ENCODE data around the gene KRTAP1-5.
"Not testable (repeated sequence)": the region's sequence is repeated elsewhere in the genome, so short reads cannot be mapped to it uniquely, and the experiment has no call there.

The KRTAP1-5 gene, protein sequence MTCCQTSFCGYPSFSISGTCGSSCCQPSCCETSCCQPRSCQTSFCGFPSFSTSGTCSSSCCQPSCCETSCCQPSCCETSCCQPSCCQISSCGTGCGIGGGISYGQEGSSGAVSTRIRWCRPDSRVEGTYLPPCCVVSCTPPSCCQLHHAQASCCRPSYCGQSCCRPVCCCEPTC

DNA sequence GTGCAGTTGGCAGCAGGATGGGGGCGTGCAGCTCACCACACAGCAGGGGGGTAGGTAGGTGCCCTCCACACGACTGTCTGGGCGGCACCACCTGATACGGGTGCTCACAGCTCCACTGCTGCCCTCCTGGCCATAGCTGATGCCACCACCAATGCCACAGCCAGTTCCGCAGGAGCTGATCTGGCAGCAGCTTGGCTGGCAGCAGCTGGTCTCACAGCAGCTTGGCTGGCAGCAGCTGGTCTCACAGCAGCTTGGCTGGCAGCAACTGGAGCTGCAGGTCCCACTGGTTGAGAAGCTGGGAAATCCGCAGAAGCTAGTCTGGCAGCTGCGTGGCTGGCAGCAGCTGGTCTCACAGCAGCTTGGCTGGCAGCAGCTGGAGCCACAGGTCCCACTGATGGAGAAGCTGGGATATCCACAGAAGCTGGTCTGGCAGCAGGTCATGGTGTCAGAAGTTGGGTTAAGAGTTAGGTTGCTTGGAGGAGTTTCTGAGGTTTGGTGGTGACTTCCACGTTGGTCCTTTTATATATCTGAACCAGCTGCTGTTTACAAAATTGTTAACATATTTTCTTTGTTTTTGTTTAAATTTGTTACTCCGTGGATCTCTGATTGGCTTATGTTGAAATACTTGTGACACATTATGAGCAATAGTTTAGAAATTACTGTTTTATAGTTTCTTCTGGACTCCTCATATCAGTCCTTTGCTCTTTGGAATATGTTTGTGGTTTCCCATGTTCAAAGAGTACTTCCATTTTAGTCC, at the start of gene KRTAP1-5:
KRTAP1-5 (minus strand) TSS at position 494 of the 757 bp plus-strand sequence; CDS start at position 441, 53 bp downstream.
- H3K4me1 ChIP-seq (ENCODE audit: control insufficient read depth, insufficient read depth, low read length) = no peaks in the 10 kb centered on the region
- no peak within 1 kb of the TSS for H3K9ac ChIP-seq (ENCODE audit: low read length)
- H3K36me3 ChIP-seq (ENCODE audit: control insufficient read depth, insufficient read depth, low read length) = no peaks in the 10 kb centered on the region
- H3K4me3 ChIP-seq (ENCODE audit: low read length) = no peak within 1 kb of the TSS
- no peak within 1 kb of the TSS for H3K27ac ChIP-seq (ENCODE audit: low read depth, low read length)
- H3K27me3 ChIP-seq (ENCODE audit: control insufficient read depth, insufficient read depth, low read length) = no peaks in the 10 kb centered on the region

DNA sequence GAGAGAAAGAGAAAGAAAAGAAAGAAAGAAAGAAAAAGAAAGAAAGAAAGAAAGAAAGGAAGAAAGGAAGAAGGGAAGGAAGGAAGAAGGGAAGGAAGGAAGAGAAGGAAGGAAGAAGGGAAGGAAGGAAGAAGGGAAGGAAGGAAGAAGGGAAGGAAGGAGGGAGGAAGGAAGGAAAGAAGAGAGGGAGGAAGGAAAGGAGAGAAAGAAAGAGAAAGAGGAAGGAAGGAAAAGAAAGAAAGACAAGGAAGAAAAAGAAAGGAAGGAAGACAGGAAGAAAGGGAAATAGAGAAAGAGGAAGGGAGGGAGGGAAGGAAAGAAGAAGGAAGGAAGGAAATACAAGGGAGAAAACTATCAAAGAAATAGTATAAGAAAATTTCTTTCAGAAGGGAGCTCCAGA, 49.8 kb upstream of the KRTAP1-5 start:
- Histone ChIP-seq H3K27ac (ENCODE audit: low read depth, low read length) (no peak overlapping the region), H3K9ac (ENCODE audit: low read length) (no peak overlapping the region), H3K4me3 (ENCODE audit: low read length) (no peak overlapping the region), H3K4me1 (ENCODE audit: control insufficient read depth, insufficient read depth, low read length) (no peaks in the 10 kb centered on the region), H3K36me3 (ENCODE audit: control insufficient read depth, insufficient read depth, low read length) (no peaks in the 10 kb centered on the region), H3K27me3 (ENCODE audit: control insufficient read depth, insufficient read depth, low read length) (no peaks in the 10 kb centered on the region)

DNA sequence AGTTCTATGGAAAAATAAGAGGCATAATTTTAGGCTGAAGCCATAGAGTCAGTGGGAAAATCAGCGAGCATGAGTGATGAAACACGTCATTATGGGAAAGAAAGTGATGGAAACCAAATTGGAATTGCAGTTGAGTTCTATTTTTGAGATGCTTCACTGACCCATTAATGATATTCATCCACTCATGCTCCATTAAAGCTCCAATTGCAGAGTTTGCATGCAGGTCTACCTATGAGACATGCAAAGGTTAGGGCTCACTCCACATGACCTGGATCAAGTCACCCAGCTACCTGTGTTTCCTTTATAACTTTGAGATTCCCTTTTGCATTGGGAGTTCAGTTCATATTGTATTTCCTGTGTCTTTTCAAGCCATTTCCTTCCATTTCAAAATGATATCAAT, 46.7 kb upstream of the KRTAP1-5 start:
- Histone ChIP-seq H3K27me3 (ENCODE audit: control insufficient read depth, insufficient read depth, low read length) (no peaks in the 10 kb centered on the region), H3K9ac (ENCODE audit: low read length) (no peak overlapping the region), H3K4me3 (ENCODE audit: low read length) (no peak overlapping the region), H3K27ac (ENCODE audit: low read depth, low read length) (no peak overlapping the region), H3K4me1 (ENCODE audit: control insufficient read depth, insufficient read depth, low read length) (no peaks in the 10 kb centered on the region), H3K36me3 (ENCODE audit: control insufficient read depth, insufficient read depth, low read length) (no peaks in the 10 kb centered on the region)

DNA sequence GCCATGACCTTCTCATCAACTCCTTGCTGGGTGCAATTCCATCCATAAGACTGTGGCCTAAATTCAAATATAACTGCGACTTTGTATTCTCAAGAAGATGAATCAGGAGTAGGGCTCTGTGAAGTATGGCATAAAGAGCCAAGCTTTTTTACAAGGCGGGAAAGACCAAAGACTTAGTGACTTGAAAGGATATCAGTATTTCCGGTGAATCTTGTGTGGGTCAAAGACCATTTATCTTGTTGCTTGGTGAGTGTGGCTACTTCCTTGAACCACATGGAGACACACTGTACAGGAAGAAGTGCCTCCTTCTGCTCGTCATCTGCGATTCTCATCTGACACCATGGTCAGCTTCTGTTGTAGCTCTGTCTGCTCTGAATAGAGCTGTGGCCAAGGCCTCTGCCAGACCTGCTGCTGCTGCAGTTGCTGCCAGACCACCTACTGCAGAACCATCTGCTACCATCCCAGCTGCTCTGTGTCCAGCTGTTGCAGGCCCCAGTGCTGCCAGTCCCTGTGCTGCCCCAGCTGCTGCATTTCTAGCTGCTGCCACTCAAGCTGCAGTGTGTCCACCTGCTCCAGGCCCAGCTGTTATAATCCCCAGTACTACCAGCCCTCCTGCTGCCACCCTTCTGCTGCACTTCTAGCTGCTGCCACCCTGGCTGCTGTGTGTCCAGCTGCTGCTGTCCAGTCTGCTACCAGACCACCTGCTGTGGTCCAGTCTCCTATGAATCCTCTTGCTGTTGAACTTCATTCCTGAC, 44.8 kb upstream of the KRTAP1-5 start:
- H3K9ac ChIP-seq (ENCODE audit: low read length) = no peak overlapping the region
- H3K27ac ChIP-seq (ENCODE audit: low read depth, low read length) = no peak overlapping the region
- no peak overlapping the region for H3K4me3 ChIP-seq (ENCODE audit: low read length)
- no peaks in the 10 kb centered on the region for H3K4me1 ChIP-seq (ENCODE audit: control insufficient read depth, insufficient read depth, low read length)
- H3K27me3 ChIP-seq (ENCODE audit: control insufficient read depth, insufficient read depth, low read length) = no peaks in the 10 kb centered on the region
- H3K36me3 ChIP-seq (ENCODE audit: control insufficient read depth, insufficient read depth, low read length) = no peaks in the 10 kb centered on the region

DNA sequence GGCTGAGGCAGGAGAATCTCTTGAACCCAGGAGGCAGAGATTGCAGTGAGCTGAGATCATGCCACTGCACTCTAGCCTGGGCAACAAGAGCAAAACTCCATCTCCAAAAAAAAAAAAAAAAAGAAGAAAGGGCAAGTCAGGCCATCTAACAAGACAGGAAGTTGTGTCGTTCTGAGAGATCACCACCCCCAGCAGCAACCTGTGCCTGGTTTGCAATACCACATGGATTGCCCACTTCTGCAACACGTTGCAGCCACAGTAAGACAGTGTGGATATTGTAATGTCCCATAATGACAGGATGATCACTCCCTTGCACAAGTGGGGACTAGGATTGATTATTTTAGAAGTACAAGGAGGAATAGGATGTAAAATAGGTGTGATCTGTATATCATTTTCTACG, 42.0 kb upstream of the KRTAP1-5 start:
- Histone ChIP-seq H3K27ac (ENCODE audit: low read depth, low read length) (no peak overlapping the region), H3K36me3 (ENCODE audit: control insufficient read depth, insufficient read depth, low read length) (no peaks in the 10 kb centered on the region), H3K4me1 (ENCODE audit: control insufficient read depth, insufficient read depth, low read length) (no peaks in the 10 kb centered on the region), H3K4me3 (ENCODE audit: low read length) (no peak overlapping the region), H3K27me3 (ENCODE audit: control insufficient read depth, insufficient read depth, low read length) (no peaks in the 10 kb centered on the region), H3K9ac (ENCODE audit: low read length) (no peak overlapping the region)

DNA sequence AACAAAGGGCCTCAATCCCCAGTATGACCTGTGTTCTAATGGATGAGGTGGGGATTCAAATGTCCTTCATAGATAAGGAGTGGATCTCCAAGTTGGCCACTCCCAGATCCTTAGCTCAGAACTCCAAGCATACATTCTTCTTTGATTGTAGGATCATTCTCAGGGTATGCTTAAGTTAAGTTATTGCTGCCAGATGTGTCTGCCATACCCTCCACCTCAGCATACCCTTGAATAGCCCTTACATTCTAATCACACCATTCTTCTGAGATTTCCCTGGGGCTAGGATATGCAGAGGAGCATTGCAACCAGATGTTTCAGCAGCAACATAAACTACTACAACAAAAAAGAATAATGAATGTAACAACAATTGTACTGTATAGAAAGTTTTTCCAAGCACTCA, 40.3 kb upstream of the KRTAP1-5 start:
- Histone ChIP-seq H3K9ac (ENCODE audit: low read length) (no peak overlapping the region), H3K36me3 (ENCODE audit: control insufficient read depth, insufficient read depth, low read length) (no peaks in the 10 kb centered on the region)

DNA sequence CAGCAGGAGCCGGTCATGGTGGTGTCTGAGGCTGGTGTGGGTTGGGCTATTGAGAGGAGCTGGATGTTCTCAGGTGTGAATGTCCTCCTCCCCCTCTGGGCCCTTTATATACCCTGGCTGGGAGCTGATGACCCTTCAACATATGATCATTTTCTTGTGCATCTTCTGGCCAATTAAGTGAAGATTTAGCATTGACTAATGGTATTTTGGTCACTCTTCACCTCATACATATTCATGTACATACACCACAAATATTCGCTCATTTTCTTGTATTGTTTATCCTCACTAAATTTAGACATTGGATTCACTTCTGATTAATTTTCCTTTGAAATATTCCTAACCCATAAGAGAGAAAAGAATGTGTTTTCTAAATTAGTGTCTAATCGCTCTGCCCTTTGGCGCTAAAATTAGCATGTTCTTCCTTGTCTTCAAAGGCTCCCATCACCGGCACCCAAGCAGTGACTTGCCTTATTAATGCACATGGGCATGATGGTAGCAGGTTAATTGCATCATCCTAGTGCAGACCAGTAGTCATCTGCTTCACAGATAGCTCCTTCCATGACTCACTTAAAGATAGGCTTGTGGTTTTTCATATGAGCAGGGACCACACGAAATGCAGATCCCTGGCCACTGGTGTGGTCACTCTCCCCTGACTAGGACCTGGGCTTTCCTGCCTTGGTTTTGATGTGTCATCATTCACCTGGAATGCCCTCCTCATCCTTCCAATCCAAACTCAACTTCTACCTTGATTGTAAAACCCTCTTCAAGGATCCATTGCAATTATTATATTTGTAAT, 39.0 kb upstream of the KRTAP1-5 start, which contains the start of gene KRTAP2-4:
KRTAP2-4 (minus strand) TSS at position 51 of the 796 bp plus-strand sequence; CDS start at position 17, 34 bp downstream.
- no peak within 1 kb of the TSS for H3K4me3 ChIP-seq (ENCODE audit: low read length)
- H3K4me1 ChIP-seq (ENCODE audit: control insufficient read depth, insufficient read depth, low read length) = no peaks in the 10 kb centered on the region
- H3K27ac ChIP-seq (ENCODE audit: low read depth, low read length) = no peak within 1 kb of the TSS
- no peaks in the 10 kb centered on the region for H3K27me3 ChIP-seq (ENCODE audit: control insufficient read depth, insufficient read depth, low read length)
- H3K9ac ChIP-seq (ENCODE audit: low read length) = no peak within 1 kb of the TSS
- no peaks in the 10 kb centered on the region for H3K36me3 ChIP-seq (ENCODE audit: control insufficient read depth, insufficient read depth, low read length)

More for the DNA sequence above, 40.3 kb upstream of the KRTAP1-5 start:
- no peaks in the 10 kb centered on the region for H3K4me1 ChIP-seq (ENCODE audit: control insufficient read depth, insufficient read depth, low read length)
- no peak overlapping the region for H3K27ac ChIP-seq (ENCODE audit: low read depth, low read length)
- H3K27me3 ChIP-seq (ENCODE audit: control insufficient read depth, insufficient read depth, low read length) = no peaks in the 10 kb centered on the region
- no peak overlapping the region for H3K4me3 ChIP-seq (ENCODE audit: low read length)

DNA sequence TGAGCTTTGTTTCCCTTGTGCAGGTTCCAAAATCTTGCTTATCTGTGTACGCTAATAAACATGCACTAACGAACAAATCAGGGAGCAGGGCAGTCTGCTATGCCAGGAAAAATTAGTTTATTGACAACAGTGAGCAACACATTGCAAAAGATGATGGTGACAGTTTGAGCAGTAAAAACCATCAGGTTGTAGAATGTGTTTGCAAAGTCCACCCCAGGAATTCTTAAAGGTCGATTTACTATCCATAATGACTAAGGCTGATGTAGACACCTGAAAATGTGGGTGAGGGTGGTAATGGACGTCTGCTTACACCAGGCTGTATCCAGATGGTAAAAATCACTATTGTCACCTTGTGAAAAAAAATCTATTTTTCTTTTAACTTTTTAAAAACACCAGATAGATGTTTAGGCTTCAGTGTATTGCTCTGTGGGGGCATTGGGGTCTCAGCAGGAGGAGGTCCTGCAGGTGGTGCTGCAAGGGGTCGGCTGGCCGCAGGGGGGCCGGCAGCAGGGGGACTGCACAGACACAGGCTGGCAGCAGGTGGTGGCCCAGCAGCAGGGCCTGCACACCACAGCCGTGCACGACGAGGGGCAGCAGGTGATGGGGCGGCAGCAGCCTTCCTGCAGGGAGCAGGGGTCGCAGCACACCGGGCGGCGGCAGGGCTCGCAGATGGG, 38.1 kb upstream of the KRTAP1-5 start:
- H3K36me3 ChIP-seq (ENCODE audit: control insufficient read depth, insufficient read depth, low read length); H3K4me1 ChIP-seq (ENCODE audit: control insufficient read depth, insufficient read depth, low read length); H3K9ac ChIP-seq (ENCODE audit: low read length): not testable (repeated sequence)

DNA sequence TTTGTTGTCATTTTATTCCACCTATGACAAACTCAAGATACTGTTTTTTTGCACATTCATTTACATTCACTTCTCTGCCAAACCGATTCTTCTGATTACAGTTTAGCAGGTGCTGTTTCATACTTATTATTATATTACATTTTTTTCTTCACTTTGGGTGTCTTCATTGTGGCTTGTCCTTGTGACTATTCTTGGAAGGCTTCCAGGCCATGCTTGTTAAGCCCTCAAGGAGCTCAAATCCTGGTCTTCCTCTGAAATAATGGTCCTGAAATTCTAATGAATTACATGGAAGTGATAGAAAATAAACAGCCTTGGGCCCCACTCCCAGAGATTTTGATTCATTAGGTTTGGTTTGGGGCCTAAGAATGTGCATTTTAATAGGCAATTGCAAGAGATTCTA, 37.3 kb upstream of the KRTAP1-5 start:
- no peak overlapping the region for H3K4me3 ChIP-seq (ENCODE audit: low read length)
- no peaks in the 10 kb centered on the region for H3K36me3 ChIP-seq (ENCODE audit: control insufficient read depth, insufficient read depth, low read length)
- no peaks in the 10 kb centered on the region for H3K4me1 ChIP-seq (ENCODE audit: control insufficient read depth, insufficient read depth, low read length)
- H3K9ac ChIP-seq (ENCODE audit: low read length) = no peak overlapping the region
- no peak overlapping the region for H3K27ac ChIP-seq (ENCODE audit: low read depth, low read length)
- peaks cover 2% of the 10 kb centered on the region for H3K27me3 ChIP-seq (ENCODE audit: control insufficient read depth, insufficient read depth, low read length)

More for the DNA sequence above, 38.1 kb upstream of the KRTAP1-5 start:
- not testable (repeated sequence) for H3K4me3 ChIP-seq (ENCODE audit: low read length); H3K27me3 ChIP-seq (ENCODE audit: control insufficient read depth, insufficient read depth, low read length); H3K27ac ChIP-seq (ENCODE audit: low read depth, low read length)

DNA sequence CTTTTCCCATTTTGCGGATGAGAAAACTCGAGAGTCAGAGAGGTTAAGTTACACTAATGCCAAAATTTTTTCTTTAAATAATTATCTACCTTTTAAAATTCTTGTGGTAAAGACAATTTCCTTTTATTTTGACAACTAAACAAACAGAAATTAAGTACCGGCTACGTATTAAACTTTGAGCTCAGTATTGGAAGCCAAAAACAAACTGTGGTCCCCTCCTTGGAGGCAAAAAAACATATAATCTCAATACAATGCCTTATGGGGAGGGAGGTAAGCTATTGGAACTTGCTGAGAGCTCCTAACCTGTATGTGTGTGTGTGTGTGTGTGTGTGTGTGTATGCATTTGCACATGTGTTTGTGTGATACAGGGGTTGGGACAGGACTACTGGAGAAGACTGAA, 36.4 kb upstream of the KRTAP1-5 start:
- H3K27me3 ChIP-seq (ENCODE audit: control insufficient read depth, insufficient read depth, low read length) = peaks cover 3% of the 10 kb centered on the region
- H3K4me1 ChIP-seq (ENCODE audit: control insufficient read depth, insufficient read depth, low read length) = no peaks in the 10 kb centered on the region
- no peak overlapping the region for H3K9ac ChIP-seq (ENCODE audit: low read length)
- no peak overlapping the region for H3K27ac ChIP-seq (ENCODE audit: low read depth, low read length)
- H3K36me3 ChIP-seq (ENCODE audit: control insufficient read depth, insufficient read depth, low read length) = no peaks in the 10 kb centered on the region
- H3K4me3 ChIP-seq (ENCODE audit: low read length) = no peak overlapping the region

DNA sequence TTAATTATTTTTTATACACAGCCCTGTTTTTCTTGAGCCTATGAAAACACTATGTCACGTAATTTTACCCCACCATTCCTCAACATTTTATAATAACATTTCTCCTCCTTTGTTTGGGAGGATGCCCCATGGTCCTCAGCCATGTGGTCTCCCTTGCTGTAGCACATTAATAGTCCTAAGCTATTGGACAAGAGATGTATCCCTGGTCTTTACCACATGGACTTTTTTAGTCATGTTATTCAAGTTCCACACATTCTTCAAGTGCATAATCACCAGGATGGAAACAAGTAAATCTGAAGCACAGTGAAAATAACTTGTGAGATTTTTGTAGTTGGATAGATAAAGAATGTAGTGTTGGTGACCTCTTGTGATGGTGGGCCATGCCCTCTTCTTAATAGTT, 35.0 kb upstream of the KRTAP1-5 start:
- Histone ChIP-seq H3K9ac (ENCODE audit: low read length) (no peak overlapping the region), H3K27ac (ENCODE audit: low read depth, low read length) (no peak overlapping the region), H3K36me3 (ENCODE audit: control insufficient read depth, insufficient read depth, low read length) (no peaks in the 10 kb centered on the region), H3K4me3 (ENCODE audit: low read length) (no peak overlapping the region), H3K27me3 (ENCODE audit: control insufficient read depth, insufficient read depth, low read length) (peaks cover 3% of the 10 kb centered on the region), H3K4me1 (ENCODE audit: control insufficient read depth, insufficient read depth, low read length) (no peaks in the 10 kb centered on the region)

Measured in rectal smooth muscle tissue (tissue), 1 donor.